ENCODE results near the gene KIF9. TPM values are rescaled to one million over a fixed set of nuclear protein-coding genes. Genes with fewer than 3 reads are reported as not detected.

KIF9 gene
- polyA plus RNA-seq = 6.2 to 9.2 TPM (median 7.2 TPM) in 3 replicates
- 1.8 TPM for polyA plus RNA-seq (2011; ENCODE audit: low read depth)
- 6.7 and 8.1 TPM in 2 replicates for polyA plus RNA-seq (2011; cell fraction: cytosol; rRNA removed)
- 2.8 and 5.1 TPM in 2 replicates for polyA plus RNA-seq (2011; cell fraction: nucleus; rRNA removed)
- polyA plus RNA-seq (2012; ENCODE audit: low replicate concordance) = 6.7 and 8.3 TPM in 2 replicates
- polyA minus RNA-seq = 1.6 to 4.0 TPM (median 3.1 TPM) in 3 replicates
- polyA minus RNA-seq (2011; cell fraction: cytosol; rRNA and poly(A)+ RNA removed) = 1.7 TPM
- polyA minus RNA-seq (2011; cell fraction: nucleus; rRNA and poly(A)+ RNA removed) = 1.1 and 2.6 TPM in 2 replicates

GRCh38 chr3:47282424-47283192 lies at the start of gene KIF9, which contains the start of gene KLHL18:
TSS of gene KIF9 (minus strand) at chr3:47282799. CDS start at chr3:47277374, 5,425 bp downstream.
TSS of gene KLHL18 (plus strand) at chr3:47282944. CDS start at chr3:47282966, 22 bp downstream.
- H3K79me2 ChIP-seq (ENCODE audit: control insufficient read depth, insufficient read depth, low read length) = peaks cover 57% of the 10 kb centered on the region
- H3K4me3 ChIP-seq (ENCODE audit: control insufficient read depth in 2 of 3, extremely low read depth in 1 of 3, insufficient read depth in 2 of 3, low read depth in 1 of 3, low read length in 3 of 3) = peak within 1 kb of the TSS; percentile 74 to 90 (median 83)
- H3K4me1 ChIP-seq (ENCODE audit: control insufficient read depth, extremely low read depth, insufficient read depth, low read length) = peaks cover 12% of the 10 kb centered on the region
- no peaks in the 10 kb centered on the region for H3K9me3 ChIP-seq (ENCODE audit: control insufficient read depth, low read depth, low read length)
- peak in 1 of 3 experiments; percentile 19 for TF ChIP-seq CTCF (optimal IDR thresholded peaks at IDR 0.05 in 1 of 3, IDR thresholded peaks at IDR 0.05 in 1 of 3, conservative IDR thresholded peaks at IDR 0.05 in 1 of 3; ENCODE audit: extremely low read depth in 1 of 3, insufficient read depth in 2 of 3, low read length in 3 of 3)
- no peak for TF ChIP-seq EZH2 (IDR thresholded peaks at IDR 0.05; ENCODE audit: low read length)
- FAIRE-seq = peak; percentile 58
- no peaks in the 10 kb centered on the region for H3K9me1 ChIP-seq (ENCODE audit: control insufficient read depth, extremely low read depth, insufficient read depth, low read length)
- dilution Hi-C loops (cut with MboI; ENCODE audit: extremely low pct_ligation_motif_present, low sequenced_read_pairs) = no loop called here
- H3K9ac ChIP-seq (ENCODE audit: control insufficient read depth, extremely low read depth, insufficient read depth, low read length) = peak within 1 kb of the TSS; percentile 92
- no peaks in the 10 kb centered on the region for H4K20me1 ChIP-seq (ENCODE audit: control insufficient read depth, extremely low read depth, insufficient read depth, low read length)
- H2AFZ ChIP-seq (ENCODE audit: control insufficient read depth, low read length) = peak within 1 kb of the TSS; percentile 98
- peak within 1 kb of the TSS; percentile 98 for H3K4me2 ChIP-seq (ENCODE audit: control insufficient read depth, extremely low read depth, insufficient read depth, low read depth, low read length)
- peak; percentile 35 for DNase-seq (ENCODE audit: low read depth, low spot score)
- H3K27ac ChIP-seq (ENCODE audit: control insufficient read depth, insufficient read depth, low read length) = peak within 1 kb of the TSS; percentile 93
- H3K36me3 ChIP-seq (ENCODE audit: control insufficient read depth in 2 of 2, extremely low read depth in 1 of 2, insufficient read depth in 2 of 2, low read length in 2 of 2) = no peaks in the 10 kb centered on the region
- no peaks in the 10 kb centered on the region for H3K27me3 ChIP-seq (ENCODE audit: control insufficient read depth, extremely low read depth, insufficient read depth, low read length)

- no peak overlapping the region for H2AFZ ChIP-seq (ENCODE audit: control insufficient read depth, low read length)
- H3K9me1 ChIP-seq (ENCODE audit: control insufficient read depth, extremely low read depth, insufficient read depth, low read length) = no peaks in the 10 kb centered on the region
- no peaks in the 10 kb centered on the region for H3K27me3 ChIP-seq (ENCODE audit: control insufficient read depth, extremely low read depth, insufficient read depth, low read length)
- H3K9me3 ChIP-seq (ENCODE audit: control insufficient read depth, low read depth, low read length) = no peaks in the 10 kb centered on the region
- TF ChIP-seq EZH2 (IDR thresholded peaks at IDR 0.05; ENCODE audit: low read length) = no peak
- TF ChIP-seq CTCF (optimal IDR thresholded peaks at IDR 0.05 in 1 of 3, IDR thresholded peaks at IDR 0.05 in 1 of 3, conservative IDR thresholded peaks at IDR 0.05 in 1 of 3; ENCODE audit: extremely low read depth in 1 of 3, insufficient read depth in 2 of 3, low read length in 3 of 3) = peak; percentile 66 to 69 (median 69)
- DNase-seq (ENCODE audit: low read depth, low spot score) = peak; percentile 59
- H3K4me3 ChIP-seq (ENCODE audit: control insufficient read depth in 2 of 3, extremely low read depth in 1 of 3, insufficient read depth in 2 of 3, low read depth in 1 of 3, low read length in 3 of 3) = no peak overlapping the region
- peaks cover 24 to 37% of the 10 kb centered on the region in 2 experiments for H3K36me3 ChIP-seq (ENCODE audit: control insufficient read depth in 2 of 2, extremely low read depth in 1 of 2, insufficient read depth in 2 of 2, low read length in 2 of 2)
- dilution Hi-C loops (cut with MboI; ENCODE audit: extremely low pct_ligation_motif_present, low sequenced_read_pairs) = no loop called here
- no peak overlapping the region for H3K27ac ChIP-seq (ENCODE audit: control insufficient read depth, insufficient read depth, low read length)
- H3K4me2 ChIP-seq (ENCODE audit: control insufficient read depth, extremely low read depth, insufficient read depth, low read depth, low read length) = no peak overlapping the region
- peaks cover 2% of the 10 kb centered on the region for H4K20me1 ChIP-seq (ENCODE audit: control insufficient read depth, extremely low read depth, insufficient read depth, low read length)
- no peak overlapping the region for H3K9ac ChIP-seq (ENCODE audit: control insufficient read depth, extremely low read depth, insufficient read depth, low read length)
- FAIRE-seq = peak; percentile 59
- no peaks in the 10 kb centered on the region for H3K79me2 ChIP-seq (ENCODE audit: control insufficient read depth, insufficient read depth, low read length)
- H3K4me1 ChIP-seq (ENCODE audit: control insufficient read depth, extremely low read depth, insufficient read depth, low read length) = peaks cover 10% of the 10 kb centered on the region
These were observed 41.8 kb upstream of the KIF9 start for GRCh38 chr3:47324278-47324865.

Measured in keratinocyte (primary cell).